CD4-positive, alpha-beta T cell (primary cell): Measurements from ENCODE around the gene PRDM1. TPM values are rescaled to one million over a fixed set of nuclear protein-coding genes. Genes with fewer than 3 reads are reported as not detected.

Source experiments
- ATAC-seq: fragments of 200-7000 bp; cut with Tn5 transposase; one replicate; pipeline ENCODE4 v1.10.0; 2022; ENCODE audit warnings: mild to moderate bottlenecking; ENCODE audit not compliant: poor library complexity
- CTCF ChIA-PET: fragments of 350-600 bp; sonication (Branson Sonifier 250); formaldehyde crosslinking; loops from one replicate; lab custom pipeline; 2021; ENCODE audit warnings: antibody characterized with exemption, inconsistent platforms; lab: Charles Lee
- POLR2A ChIA-PET: fragments of 350-600 bp; sonication (Branson Sonifier 250); formaldehyde crosslinking; loops from one replicate; lab custom pipeline; 2021; ENCODE audit warnings: antibody characterized with exemption, inconsistent platforms; lab: Charles Lee
- DNase-seq, 14 experiments: peaks; one replicate each; pipeline ENCODE4 v3.0.0-alpha.2; 2013 to 2020; ENCODE audit warnings: mixed read lengths in 2 of 14
- H3K27ac ChIP-seq, 2 donors: one replicate each; pipeline versions ENCODE4 v1.5.1 to v1.7.0; 2013; ENCODE audit warnings: low read length in 2 of 2, low read depth in 1 of 2, mild to moderate bottlenecking in 1 of 2
- H3K27me3 ChIP-seq, 2 experiments: 1 replicate in 1 of 2; 2 replicates in 1 of 2; pipeline versions ENCODE4 v1.6.1 to v1.7.0; 2013; ENCODE audit warnings: low read length in 2 of 2, control low read depth in 1 of 2, mild to moderate bottlenecking in 1 of 2, moderate library complexity in 1 of 2; ENCODE audit not compliant: insufficient read depth in 2 of 2, control insufficient read depth in 1 of 2
- H3K36me3 ChIP-seq: one replicate; pipeline ENCODE4 v1.6.1; 2013; ENCODE audit warnings: low read length, control low read depth; ENCODE audit not compliant: insufficient read depth
- H3K4me1 ChIP-seq: one replicate; pipeline ENCODE4 v1.6.1; 2013; ENCODE audit warnings: low read length, control low read depth; ENCODE audit not compliant: insufficient read depth
- H3K4me3 ChIP-seq: one replicate; pipeline ENCODE4 v1.5.1; 2013; ENCODE audit warnings: mild to moderate bottlenecking, low read length, moderate library complexity
- H3K9me3 ChIP-seq, 2 experiments: 1 replicate in 1 of 2; 2 replicates in 1 of 2; pipeline versions ENCODE4 v1.6.1 to v1.7.0; 2013; ENCODE audit warnings: low read length in 2 of 2, mild to moderate bottlenecking in 2 of 2, control low read depth in 1 of 2, moderate library complexity in 1 of 2; ENCODE audit not compliant: control insufficient read depth in 1 of 2, insufficient read depth in 1 of 2
- H3K27ac Mint-ChIP-seq: one replicate; pipeline ENCODE4 v1.8.0; 2020; ENCODE audit warnings: mixed read lengths
- H3K27me3 Mint-ChIP-seq: one replicate; pipeline ENCODE4 v1.8.0; 2021; ENCODE audit warnings: mixed read lengths
- H3K36me3 Mint-ChIP-seq: one replicate; pipeline ENCODE4 v1.8.0; 2021; ENCODE audit warnings: low read depth, mixed read lengths
- H3K4me1 Mint-ChIP-seq: one replicate; pipeline ENCODE4 v1.8.0; 2021; ENCODE audit warnings: low read depth, mixed read lengths
- H3K4me3 Mint-ChIP-seq: one replicate; pipeline ENCODE4 v1.8.0; 2020; ENCODE audit warnings: mild to moderate bottlenecking, mixed read lengths
- H3K9me3 Mint-ChIP-seq: one replicate; pipeline ENCODE4 v1.8.0; 2020; ENCODE audit warnings: mixed read lengths
- CTCF ChIP-seq: fragments of 200-600 bp; IDR thresholded peaks from one replicate; pipeline ENCODE4 v1.8.0; 2022; ENCODE audit warnings: antibody characterized with exemption, mild to moderate bottlenecking
- intact Hi-C, 2 experiments: fragments of 100-400 bp; cut with DNase I in 1 of 2; cut with micrococcal nuclease in 1 of 2; formaldehyde crosslinking; loops; one replicate each; pipeline versions ENCODE4 v1.15.1 to v1.9.0; 2023 to 2025; cut with DNase I, micrococcal nuclease
- total RNA-seq, 174 experiments: library from RNA in 2 of 174; stranded (reverse) in 2 of 174; gene quantifications; one replicate each; pipeline ENCODE4 v1.2.3 and lab custom pipeline; 2021 to 2026

PRDM1 gene
- total RNA-seq, 2 experiments from 2014 or later = 69.9 to 83.4 TPM

DNA sequence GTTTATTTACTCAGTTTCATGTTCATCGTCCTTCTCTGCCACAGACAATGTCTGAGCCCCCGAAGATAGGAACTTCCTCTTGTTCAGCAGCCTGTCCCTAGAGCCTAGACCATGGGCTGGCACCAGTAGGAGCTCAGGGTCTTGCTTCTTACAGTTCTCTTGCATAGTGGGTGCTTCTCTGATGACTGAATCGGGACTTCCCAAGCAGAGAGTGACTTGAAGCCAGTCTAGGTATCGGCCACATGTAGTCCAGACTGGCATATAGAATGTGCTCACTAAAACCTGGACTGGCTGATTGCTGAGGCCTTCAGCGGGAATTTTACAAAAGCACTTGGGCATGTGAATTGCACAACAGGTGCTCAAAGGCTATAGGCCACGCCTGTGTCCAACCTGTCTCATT lies 52.0 kb downstream of the PRDM1 start:
- no peaks in the 10 kb centered on the region for H3K9me3 Mint-ChIP-seq
- H3K4me1 ChIP-seq = peaks cover 27% of the 10 kb centered on the region
- H3K27me3 ChIP-seq = no peaks in the 10 kb centered on the region
- H3K27me3 Mint-ChIP-seq = no peaks in the 10 kb centered on the region
- no peak overlapping the region for H3K27ac Mint-ChIP-seq
- no peaks in the 10 kb centered on the region for H3K36me3 ChIP-seq
- DNase-seq (no peak), ATAC-seq (no peak)
- peaks cover 27% of the 10 kb centered on the region for H3K4me1 Mint-ChIP-seq
- no peak for TF ChIP-seq CTCF
- POLR2A ChIA-PET = no interaction called here
- CTCF ChIA-PET = interaction anchor here (1.1 kb wide), 1 partner anchor 20 kb away, joined by 3 read pairs; no protein-coding TSS in a partner anchor
- H3K4me3 ChIP-seq = no peak overlapping the region
- H3K4me3 Mint-ChIP-seq = no peak overlapping the region
- intact Hi-C loops = no loop called here
- H3K27ac ChIP-seq = no peak overlapping the region
- H3K9me3 ChIP-seq = no peaks in the 10 kb centered on the region
- H3K36me3 Mint-ChIP-seq = no peaks in the 10 kb centered on the region

DNA sequence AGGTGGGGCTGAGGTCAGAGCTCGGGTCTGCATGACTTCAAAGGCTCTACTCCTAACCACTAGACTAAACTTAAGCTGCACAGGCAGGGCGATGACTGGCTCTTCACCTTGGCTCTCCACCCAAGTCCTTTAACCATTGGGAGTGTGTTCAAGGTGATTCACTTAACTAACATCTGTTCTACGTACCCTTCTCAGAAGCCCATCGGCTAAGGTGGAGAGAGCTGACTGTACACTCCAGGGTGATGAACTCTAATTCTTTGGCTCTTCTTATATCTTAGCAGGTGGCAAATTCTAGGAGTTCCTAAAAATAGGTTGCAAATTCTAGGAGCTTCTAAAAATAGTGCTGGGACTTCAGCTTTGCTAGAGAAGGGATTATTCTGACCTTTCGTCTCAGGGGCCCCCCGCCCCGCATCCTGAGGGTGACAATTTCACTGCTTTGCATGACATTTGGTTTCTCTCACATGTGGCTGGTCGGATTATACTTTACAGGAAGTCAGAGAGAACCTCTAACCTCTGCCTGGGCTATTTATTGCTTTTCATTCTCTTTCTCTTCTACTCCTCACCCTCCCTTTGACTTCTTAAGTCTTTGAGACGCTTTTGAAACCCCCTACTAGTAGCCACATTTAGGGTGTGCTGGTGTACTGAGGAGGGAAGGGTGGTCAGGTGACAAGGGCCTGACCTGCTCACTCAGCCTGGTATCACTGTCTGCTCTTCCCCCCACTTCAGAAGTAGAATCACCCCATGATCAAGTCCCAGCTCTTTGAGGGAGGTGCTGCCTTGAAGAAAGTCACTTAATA lies 55.5 kb downstream of the PRDM1 start:
- H3K4me3 Mint-ChIP-seq = peak overlapping the region; percentile 5
- no peak for TF ChIP-seq CTCF
- ChIA-PET CTCF (interaction anchor here (1.0 to 2.2 kb wide), 3 partner anchors 9 to 149 kb away, joined by 3 to 5 read pairs (median 3); no protein-coding TSS in a partner anchor), POLR2A (interaction anchor here (1.0 to 2.1 kb wide), 7 partner anchors 11 to 150 kb away, joined by 4 to 13 read pairs (median 6); no protein-coding TSS in a partner anchor)
- Histone ChIP-seq H3K4me3 (no peak overlapping the region), H3K36me3 (no peaks in the 10 kb centered on the region), H3K27ac (peak overlapping the region in 1 of 2 donors; percentile 29), H3K9me3 (no peaks in the 10 kb centered on the region), H3K27me3 (no peaks in the 10 kb centered on the region), H3K4me1 (peaks cover 47% of the 10 kb centered on the region)
- peak overlapping the region; percentile 56 for H3K27ac Mint-ChIP-seq
- intact Hi-C loops = no loop called here
- no peaks in the 10 kb centered on the region for H3K9me3 Mint-ChIP-seq
- H3K36me3 Mint-ChIP-seq = no peaks in the 10 kb centered on the region
- peak in 4 of 14 experiments; percentile 37 to 72 (median 50) for DNase-seq
- ATAC-seq = peak; percentile 55
- no peaks in the 10 kb centered on the region for H3K27me3 Mint-ChIP-seq
- H3K4me1 Mint-ChIP-seq = peaks cover 47% of the 10 kb centered on the region

DNA sequence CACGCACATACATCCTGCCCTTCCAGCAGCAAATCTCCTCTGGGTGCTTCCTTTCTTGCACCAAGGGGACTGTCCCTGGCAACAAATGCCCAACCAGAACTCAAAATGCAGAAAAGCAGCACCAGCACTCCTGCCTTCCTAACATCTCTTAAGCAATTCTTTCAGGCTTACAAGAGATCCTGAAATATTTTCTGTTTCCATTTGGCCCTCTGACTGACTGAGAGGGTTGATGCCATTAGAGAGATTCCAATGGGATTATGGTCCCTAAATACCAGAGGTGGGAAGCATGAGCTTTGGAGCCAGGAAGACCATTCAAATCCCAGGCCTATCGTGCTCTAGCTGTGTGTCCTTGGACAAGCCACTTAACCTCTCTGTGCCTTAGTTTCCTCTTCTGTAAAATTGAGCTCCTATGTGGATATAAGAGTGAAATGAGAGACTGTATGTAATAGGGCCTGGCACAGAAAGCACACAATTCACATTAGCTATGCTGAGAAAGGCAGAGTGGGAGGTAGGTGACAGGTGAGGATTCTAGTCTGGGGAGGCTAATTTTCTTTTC lies 56.8 kb downstream of the PRDM1 start:
- no peak overlapping the region for H3K27ac Mint-ChIP-seq
- Histone ChIP-seq H3K27ac (no peak overlapping the region), H3K27me3 (no peaks in the 10 kb centered on the region), H3K4me1 (peaks cover 47% of the 10 kb centered on the region), H3K36me3 (no peaks in the 10 kb centered on the region), H3K9me3 (no peaks in the 10 kb centered on the region), H3K4me3 (no peak overlapping the region)
- ChIA-PET CTCF (interaction anchor here (2.2 kb wide), 1 partner anchor 150 kb away, joined by 5 read pairs; no protein-coding TSS in a partner anchor), POLR2A (interaction anchor here (1.6 to 2.1 kb wide), 2 partner anchors 44 to 151 kb away, joined by 7 to 13 read pairs; no protein-coding TSS in a partner anchor)
- H3K4me3 Mint-ChIP-seq = no peak overlapping the region
- no peaks in the 10 kb centered on the region for H3K9me3 Mint-ChIP-seq
- H3K36me3 Mint-ChIP-seq = no peaks in the 10 kb centered on the region
- no peaks in the 10 kb centered on the region for H3K27me3 Mint-ChIP-seq
- no peak for TF ChIP-seq CTCF
- ATAC-seq = no peak
- H3K4me1 Mint-ChIP-seq = peaks cover 48% of the 10 kb centered on the region
- intact Hi-C loops = no loop called here
- DNase-seq = peak in 1 of 14 experiments; percentile 15
